ENCODE results near the gene MED7.
A peak's percentile ranks its signal among the peaks of the same experiment; 100 is the strongest.

Gene MED7

GRCh38 chr5:157162919-157163510 is 20.4 kb upstream of the MED7 start:
- no peak for DNase-seq

- no peak for DNase-seq
Observed at GRCh38 chr5:157161996-157162395, 19.3 kb upstream of the MED7 start.

- DNase-seq = no peak
Observed at GRCh38 chr5:157160001-157160400, 17.3 kb upstream of the MED7 start.

- DNase-seq = no peak
Observed at GRCh38 chr5:157159209-157159751, 16.6 kb upstream of the MED7 start.

- no peak for DNase-seq
Observed at GRCh38 chr5:157157293-157157891, 14.7 kb upstream of the MED7 start.

GRCh38 chr5:157155297-157155696 is 12.6 kb upstream of the MED7 start:
- DNase-seq = no peak

GRCh38 chr5:157150995-157151394 is 8.3 kb upstream of the MED7 start:
- DNase-seq = no peak

GRCh38 chr5:157148734-157149615 is 6.3 kb upstream of the MED7 start:
- peak in 1 of 2 experiments; percentile 28 for DNase-seq

GRCh38 chr5:157143127-157143971 is 684 bp upstream of the MED7 start:
- no peak for DNase-seq

- DNase-seq = no peak
Observed at GRCh38 chr5:157137691-157138090, 5.0 kb downstream of the MED7 start.

GRCh38 chr5:157132281-157132612 is 10.4 kb downstream of the MED7 start:
- DNase-seq = no peak

GRCh38 chr5:157130925-157131324 is 11.7 kb downstream of the MED7 start:
- DNase-seq = no peak

- no peak for DNase-seq
Observed at GRCh38 chr5:157121709-157122108, 21.0 kb downstream of the MED7 start.

GRCh38 chr5:157120102-157120501 is 22.6 kb downstream of the MED7 start:
- DNase-seq = no peak

- no peak for DNase-seq
Observed at GRCh38 chr5:157116483-157116954, 26.1 kb downstream of the MED7 start.

GRCh38 chr5:157115502-157115901 is 27.2 kb downstream of the MED7 start:
- no peak for DNase-seq

GRCh38 chr5:157115012-157115411 is 27.7 kb downstream of the MED7 start:
- DNase-seq = no peak

GRCh38 chr5:157113002-157113401 is 29.7 kb downstream of the MED7 start:
- DNase-seq = no peak

- no peak for DNase-seq
Observed at GRCh38 chr5:157109744-157110143, 32.9 kb downstream of the MED7 start.

- no peak for DNase-seq
Observed at GRCh38 chr5:157108976-157109375, 33.7 kb downstream of the MED7 start, which contains the start of gene HAVCR2. HAVCR2 (minus strand) TSS chr5:157109044; CDS start chr5:157108983, 61 bp downstream.

GRCh38 chr5:157107508-157107907 is 35.2 kb downstream of the MED7 start:
- no peak for DNase-seq

GRCh38 chr5:157106630-157107461 is 35.8 kb downstream of the MED7 start:
- no peak for DNase-seq
